Measurements from ENCODE around the gene ALDH1L2. TPM values are rescaled to one million over a fixed set of nuclear protein-coding genes. Genes with fewer than 3 reads are reported as not detected.
"Not testable (repeated sequence)": the region's sequence is repeated elsewhere in the genome, so short reads cannot be mapped to it uniquely, and the experiment has no call there.

Gene ALDH1L2
- total RNA-seq, 1 experiment from 2014 or later, result 0.15 TPM

DNA sequence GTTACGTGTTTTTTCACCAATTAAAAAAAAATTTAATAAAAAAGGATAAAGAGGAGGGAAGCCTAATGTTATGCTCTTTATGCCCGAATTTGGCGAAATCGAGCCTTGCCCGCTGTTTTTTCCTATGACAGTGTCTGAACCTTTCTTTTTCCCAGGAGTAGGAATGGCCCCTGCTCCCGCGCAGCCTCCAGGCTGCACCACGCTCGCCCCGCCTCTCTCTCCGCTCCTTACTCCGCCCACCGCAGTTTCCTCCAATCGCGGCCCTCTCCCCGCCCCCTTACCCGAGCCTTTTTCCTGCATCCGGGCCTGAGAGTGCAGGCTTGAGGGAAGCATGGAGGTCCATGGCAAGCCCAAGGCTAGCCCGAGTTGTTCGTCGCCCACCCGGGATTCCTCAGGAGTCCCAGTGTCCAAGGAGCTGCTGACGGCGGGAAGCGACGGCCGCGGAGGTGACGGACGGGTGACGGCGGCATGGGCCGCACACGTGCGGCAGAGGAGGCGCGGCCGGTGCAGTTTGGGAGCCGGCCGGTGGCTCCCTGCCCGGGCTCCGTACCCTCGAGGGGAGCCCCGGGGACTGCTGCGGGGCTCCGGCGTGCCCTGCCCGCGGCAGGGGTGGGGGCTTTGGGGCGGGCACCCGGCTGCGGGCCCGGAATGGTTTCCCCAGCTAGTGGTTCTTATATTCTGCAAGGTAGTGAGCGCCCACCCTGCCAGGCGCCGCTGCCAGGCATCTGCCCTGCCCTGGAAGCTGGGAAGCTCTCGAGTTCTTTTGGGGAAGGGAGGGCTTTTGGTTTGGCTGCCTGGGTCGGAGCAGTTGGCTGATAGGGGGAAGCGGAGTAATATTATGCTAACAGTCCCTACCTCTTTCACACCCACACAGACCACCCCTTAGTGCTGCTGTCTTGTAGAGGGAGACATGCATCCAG lies 98.0 kb downstream of the ALDH1L2 start, which contains the start of gene NOPCHAP1:
Gene NOPCHAP1, plus strand, starts transcription at position 295 of the 920 bp plus-strand sequence. Its CDS starts 37 bp downstream, at position 332.
- DNase-seq, result peak; percentile 94
- peak within 1 kb of the TSS; percentile 78 for H2AFZ ChIP-seq (ENCODE audit: low read length)
- H4K20me1 ChIP-seq (ENCODE audit: low read length), result peaks cover 13% of the 10 kb centered on the region; the same call in 1 of the 2 replicates
- no peaks in the 10 kb centered on the region for H3K9me2 ChIP-seq (replicated peaks; ENCODE audit: low read length)
- no peak for TF ChIP-seq EZH2phosphoT487 (IDR thresholded peaks at IDR 0.05; ENCODE audit: borderline replicate concordance, low read length)
- TF ChIP-seq, protein P1, sequence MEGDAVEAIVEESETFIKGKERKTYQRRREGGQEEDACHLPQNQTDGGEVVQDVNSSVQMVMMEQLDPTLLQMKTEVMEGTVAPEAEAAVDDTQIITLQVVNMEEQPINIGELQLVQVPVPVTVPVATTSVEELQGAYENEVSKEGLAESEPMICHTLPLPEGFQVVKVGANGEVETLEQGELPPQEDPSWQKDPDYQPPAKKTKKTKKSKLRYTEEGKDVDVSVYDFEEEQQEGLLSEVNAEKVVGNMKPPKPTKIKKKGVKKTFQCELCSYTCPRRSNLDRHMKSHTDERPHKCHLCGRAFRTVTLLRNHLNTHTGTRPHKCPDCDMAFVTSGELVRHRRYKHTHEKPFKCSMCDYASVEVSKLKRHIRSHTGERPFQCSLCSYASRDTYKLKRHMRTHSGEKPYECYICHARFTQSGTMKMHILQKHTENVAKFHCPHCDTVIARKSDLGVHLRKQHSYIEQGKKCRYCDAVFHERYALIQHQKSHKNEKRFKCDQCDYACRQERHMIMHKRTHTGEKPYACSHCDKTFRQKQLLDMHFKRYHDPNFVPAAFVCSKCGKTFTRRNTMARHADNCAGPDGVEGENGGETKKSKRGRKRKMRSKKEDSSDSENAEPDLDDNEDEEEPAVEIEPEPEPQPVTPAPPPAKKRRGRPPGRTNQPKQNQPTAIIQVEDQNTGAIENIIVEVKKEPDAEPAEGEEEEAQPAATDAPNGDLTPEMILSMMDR (conservative IDR thresholded peaks at IDR 0.05; ENCODE audit: low read depth, low read length), result no peak
- no peak for TF ChIP-seq EZH2 (IDR thresholded peaks at IDR 0.05; ENCODE audit: low read length, unreplicated experiment)
- no TSS peak for BruUV-seq (replicated peaks)
- POLR2A ChIA-PET (ENCODE audit: unreplicated experiment), result no interaction called here
- H3K27ac ChIP-seq (ENCODE audit: low read length), result peak within 1 kb of the TSS; percentile 6; the same call in 1 of the 2 replicates
- H3F3A ChIP-seq (ENCODE audit: low read length, unreplicated experiment), result no peaks in the 10 kb centered on the region
- CTCF ChIA-PET, result no interaction called here
- peak; percentile 98 for ATAC-seq
- H3K4me3 ChIP-seq (ENCODE audit: low read length), result peak within 1 kb of the TSS; percentile 79
- H3K27me3 ChIP-seq (ENCODE audit: low read length), result no peaks in the 10 kb centered on the region
- peaks cover 52% of the 10 kb centered on the region for H3K79me2 ChIP-seq (ENCODE audit: low read length)
- no peaks in the 10 kb centered on the region for H3K9me3 ChIP-seq (ENCODE audit: low read length)
- H3K9ac ChIP-seq (ENCODE audit: low read length), result peak within 1 kb of the TSS; percentile 84
- H3K4me2 ChIP-seq (ENCODE audit: low read length), result peak within 1 kb of the TSS; percentile 86
- H3K4me1 ChIP-seq (ENCODE audit: insufficient read depth, low read length), result peaks cover 22% of the 10 kb centered on the region
- peaks cover 28% of the 10 kb centered on the region for H3K36me3 ChIP-seq (ENCODE audit: low read depth, low read length)
- intact Hi-C loops (cut with micrococcal nuclease), result loop anchor here (2.0 kb wide), 2 partner anchors 45 to 67 kb away; no protein-coding TSS in a partner anchor

DNA sequence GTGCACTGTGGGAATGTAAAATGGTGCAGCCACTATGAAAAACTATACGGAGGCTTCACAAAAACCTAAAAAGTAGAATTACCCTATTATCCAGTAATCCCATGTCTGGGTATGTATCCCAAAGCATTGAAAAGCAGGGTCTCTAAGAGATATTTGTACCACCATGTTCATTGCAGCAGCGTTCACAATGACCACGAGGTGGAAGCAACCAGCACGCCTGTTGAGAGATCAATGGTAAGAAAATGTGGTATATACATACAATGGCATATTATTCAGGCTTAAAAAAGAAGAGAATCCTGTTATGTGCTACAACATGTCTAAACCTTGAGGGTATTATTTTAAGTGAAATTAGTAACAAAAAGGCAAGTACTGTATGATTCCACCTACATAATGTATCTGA lies 99.1 kb downstream of the ALDH1L2 start:
- Histone ChIP-seq H4K20me1 (ENCODE audit: low read length) (peaks cover 9% of the 10 kb centered on the region; the same call in 1 of the 2 replicates), H3K9me2 (replicated peaks; ENCODE audit: low read length) (no peaks in the 10 kb centered on the region), H3K27ac (ENCODE audit: low read length) (no peak overlapping the region), H3K27me3 (ENCODE audit: low read length) (no peaks in the 10 kb centered on the region), H2AFZ (ENCODE audit: low read length) (peak overlapping the region; percentile 78), H3K4me3 (ENCODE audit: low read length) (no peak overlapping the region), H3F3A (ENCODE audit: low read length, unreplicated experiment) (no peaks in the 10 kb centered on the region), H3K4me2 (ENCODE audit: low read length) (peak overlapping the region; percentile 86), H3K79me2 (ENCODE audit: low read length) (peaks cover 41% of the 10 kb centered on the region), H3K36me3 (ENCODE audit: low read depth, low read length) (peaks cover 18% of the 10 kb centered on the region), H3K9me3 (ENCODE audit: low read length) (no peaks in the 10 kb centered on the region), H3K4me1 (ENCODE audit: insufficient read depth, low read length) (peaks cover 14% of the 10 kb centered on the region; the same call in 1 of the 2 replicates), H3K9ac (ENCODE audit: low read length) (no peak overlapping the region)
- POLR2A ChIA-PET (ENCODE audit: unreplicated experiment), result no interaction called here
- no TSS peak for BruUV-seq (replicated peaks)
- ATAC-seq, result no peak
- CTCF ChIA-PET, result no interaction called here
- no peak for DNase-seq
- TF ChIP-seq EZH2phosphoT487 (IDR thresholded peaks at IDR 0.05; ENCODE audit: borderline replicate concordance, low read length), result no peak
- TF ChIP-seq, protein P1 (conservative IDR thresholded peaks at IDR 0.05; ENCODE audit: low read depth, low read length), result 0 out of 2 replicates have a peak, but pooled peaks have one; percentile 19
- intact Hi-C loops (cut with micrococcal nuclease), result no loop called here

GRCh38 chr12:104977688-104978087 lies 106.6 kb downstream of the ALDH1L2 start:
- ATAC-seq; H3K79me2 ChIP-seq (ENCODE audit: low read length); DNase-seq; H3K9me2 ChIP-seq (replicated peaks; ENCODE audit: low read length); intact Hi-C loops (cut with micrococcal nuclease); H2AFZ ChIP-seq (ENCODE audit: low read length); H3K27me3 ChIP-seq (ENCODE audit: low read length); H4K20me1 ChIP-seq (ENCODE audit: low read length); POLR2A ChIA-PET (ENCODE audit: unreplicated experiment); CTCF ChIA-PET; H3K36me3 ChIP-seq (ENCODE audit: low read depth, low read length); H3K9me3 ChIP-seq (ENCODE audit: low read length); H3K27ac ChIP-seq (ENCODE audit: low read length); H3F3A ChIP-seq (ENCODE audit: low read length, unreplicated experiment); BruUV-seq (replicated peaks); H3K4me3 ChIP-seq (ENCODE audit: low read length); H3K9ac ChIP-seq (ENCODE audit: low read length); H3K4me2 ChIP-seq (ENCODE audit: low read length): not testable (repeated sequence)
- peaks cover 13% of the 10 kb centered on the region for H3K4me1 ChIP-seq (ENCODE audit: insufficient read depth, low read length)
